Liver (tissue), 3 donors: ENCODE measurements around the gene GALNTL6.

ENCODE experiments used
- CTCF ChIP-seq: fragments of 150-350 bp; IDR thresholded peaks from 2 replicates; pipeline ENCODE4 v1.5.1; 2017; ENCODE audit warnings: improper control_type of control experiment, low read depth, low read length; ENCODE audit not compliant: missing input control
- GABPA ChIP-seq, 2 donors: IDR thresholded peaks in 1 of 2; conservative IDR thresholded peaks in 1 of 2; 2 replicates each; pipeline ENCODE4 v1.6.1; 2016; ENCODE audit warnings: antibody characterized with exemption in 2 of 2, mild to moderate bottlenecking in 1 of 2, moderate library complexity in 1 of 2
- RAD21 ChIP-seq, 2 donors: IDR thresholded peaks; 2 replicates each; pipeline ENCODE4 v1.6.1; 2016; ENCODE audit warnings: antibody characterized with exemption in 2 of 2, mild to moderate bottlenecking in 2 of 2
- donor health status: healthy.
- donor health status: healthy.

DNA sequence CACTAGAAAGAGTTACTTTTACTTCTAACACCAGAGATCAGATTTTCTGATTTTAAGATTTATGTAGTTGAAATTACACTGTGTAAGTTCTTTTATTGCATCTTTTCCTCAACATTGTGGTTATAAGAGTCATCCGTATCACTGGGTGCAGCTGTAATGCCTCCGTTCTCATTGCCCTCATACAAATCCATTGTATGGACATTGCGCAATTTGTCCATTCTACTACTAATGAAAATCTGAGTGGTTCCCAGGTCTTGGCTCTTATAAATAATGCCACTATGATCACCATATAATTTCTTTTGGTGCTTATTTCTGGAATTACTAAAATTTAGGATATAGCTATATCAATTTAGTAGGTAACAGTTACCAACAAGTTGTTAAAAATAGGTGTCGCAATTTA is 741.4 kb downstream of the GALNTL6 start:
- TF ChIP-seq RAD21 (IDR thresholded peaks at IDR 0.05) (no peak), GABPA (IDR thresholded peaks at IDR 0.05 in 1 of 2, conservative IDR thresholded peaks at IDR 0.05 in 1 of 2) (no peak), CTCF (no peak)
